T47D (cell line): ENCODE results near the gene TCF25.

Experiments used
- DNase-seq, 2 experiments: peaks; one replicate each; pipeline versions ENCODE4 v3.0.0 to v3.0.0-alpha.2; 2011 to 2012; ENCODE audit warnings: low read depth in 1 of 2, low spot score in 1 of 2
- JUND ChIP-seq: IDR thresholded peaks from 2 replicates; pipeline ENCODE4 v1.6.1; 2012; ENCODE audit warnings: low read depth
- in situ Hi-C: cut with HindIII; loops from 2 replicates; pipeline ENCODE4 v1.10.0; 2016; ENCODE audit warnings: low sequenced_read_pairs, low pct_unique_long_range_greater_than_20kb

TCF25 gene

GRCh38 chr16:89951509-89951908 is 78.1 kb downstream of the TCF25 start:
- TF ChIP-seq JUND = no peak
- in situ Hi-C loops = no loop called here
- no peak for DNase-seq

GRCh38 chr16:89952049-89952448 is 78.7 kb downstream of the TCF25 start:
- no peak for TF ChIP-seq JUND
- in situ Hi-C loops = no loop called here
- DNase-seq = no peak

GRCh38 chr16:89952551-89952950 is 79.2 kb downstream of the TCF25 start:
- in situ Hi-C loops = no loop called here
- TF ChIP-seq JUND = no peak
- no peak for DNase-seq

GRCh38 chr16:89953671-89954406 is 80.4 kb downstream of the TCF25 start:
- no peak for TF ChIP-seq JUND
- no peak for DNase-seq
- in situ Hi-C loops = no loop called here

GRCh38 chr16:89954462-89954861 is 81.1 kb downstream of the TCF25 start:
- TF ChIP-seq JUND = no peak
- DNase-seq = no peak
- in situ Hi-C loops = no loop called here

- no peak for DNase-seq
- no peak for TF ChIP-seq JUND
- in situ Hi-C loops = no loop called here
These were observed 81.8 kb downstream of the TCF25 start for GRCh38 chr16:89955001-89955685.

GRCh38 chr16:89956505-89957215 is 83.3 kb downstream of the TCF25 start:
- no peak for TF ChIP-seq JUND
- DNase-seq = no peak
- in situ Hi-C loops = no loop called here

GRCh38 chr16:89957216-89957785 is 83.9 kb downstream of the TCF25 start:
- DNase-seq = no peak
- in situ Hi-C loops = no loop called here
- TF ChIP-seq JUND = no peak

GRCh38 chr16:89958068-89958467 is 84.7 kb downstream of the TCF25 start:
- in situ Hi-C loops = no loop called here
- peak; percentile 63 to 72 for DNase-seq
- TF ChIP-seq JUND = no peak

GRCh38 chr16:89958596-89958995 is 85.2 kb downstream of the TCF25 start:
- no peak for DNase-seq
- in situ Hi-C loops = no loop called here
- no peak for TF ChIP-seq JUND

GRCh38 chr16:89960966-89961365 is 87.6 kb downstream of the TCF25 start:
- no peak for DNase-seq
- no peak for TF ChIP-seq JUND
- in situ Hi-C loops = no loop called here
